Inflammatory macrophage treated with lipopolysaccharide for 4 hours (primary cell): Measurements from ENCODE around the gene NOS1AP.
A peak's percentile ranks its signal among the peaks of the same experiment; 100 is the strongest.
"Not testable (repeated sequence)": the region's sequence is repeated elsewhere in the genome, so short reads cannot be mapped to it uniquely, and the experiment has no call there.

Source experiments
- DNase-seq: peaks from one replicate; pipeline ENCODE4 v3.0.0-alpha.2; 2020

The NOS1AP gene

DNA sequence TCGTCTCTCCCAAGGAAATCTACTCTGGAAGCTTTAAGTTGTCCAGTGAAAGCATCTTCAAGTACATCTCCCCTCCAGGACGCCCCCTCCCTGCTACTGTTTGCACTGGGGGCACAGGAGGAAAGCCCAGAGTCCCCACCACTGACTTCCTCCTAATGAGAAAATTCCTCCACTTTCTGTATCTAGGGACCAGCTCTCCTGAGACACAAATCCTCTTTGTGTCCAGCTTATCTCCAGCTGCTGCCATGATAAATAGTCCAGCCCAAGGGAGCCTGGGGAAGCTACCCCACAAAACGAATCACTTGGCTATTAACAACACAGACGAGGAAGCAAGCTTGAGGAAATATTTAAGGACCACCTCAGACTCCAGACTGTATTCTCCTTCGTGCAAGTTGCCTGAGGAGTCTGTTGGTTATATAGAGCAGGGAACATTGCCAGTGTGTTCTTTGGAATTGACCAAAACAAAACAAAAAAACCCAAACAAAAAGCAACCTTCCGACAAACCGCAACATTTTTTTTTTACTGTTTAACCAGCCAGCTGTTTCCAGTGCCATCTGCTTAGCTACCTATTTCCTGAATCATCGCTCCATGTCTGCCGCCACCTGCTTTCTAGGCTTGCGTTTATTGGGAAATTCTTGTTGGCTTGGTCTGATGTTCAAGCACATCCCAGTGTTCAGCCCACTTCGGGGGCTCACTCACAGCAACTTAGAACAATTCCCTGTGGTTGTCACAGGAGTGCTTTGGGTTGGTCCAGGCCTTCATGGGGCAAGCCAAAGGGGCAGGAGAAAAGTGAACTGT lies 319.7 kb downstream of the NOS1AP start:
- no peak for DNase-seq

- DNase-seq: no peak
These were observed 320.5 kb downstream of the NOS1AP start for GRCh38 chr1:162389971-162390370.

GRCh38 chr1:162390396-162391185 lies 321.1 kb downstream of the NOS1AP start:
- DNase-seq: no peak

GRCh38 chr1:162391790-162392563 lies 322.5 kb downstream of the NOS1AP start:
- DNase-seq: peak; percentile 26

GRCh38 chr1:162396201-162396906 lies 326.9 kb downstream of the NOS1AP start:
- DNase-seq: no peak

- no peak for DNase-seq
These were observed 327.6 kb downstream of the NOS1AP start for GRCh38 chr1:162397039-162397448.

DNA sequence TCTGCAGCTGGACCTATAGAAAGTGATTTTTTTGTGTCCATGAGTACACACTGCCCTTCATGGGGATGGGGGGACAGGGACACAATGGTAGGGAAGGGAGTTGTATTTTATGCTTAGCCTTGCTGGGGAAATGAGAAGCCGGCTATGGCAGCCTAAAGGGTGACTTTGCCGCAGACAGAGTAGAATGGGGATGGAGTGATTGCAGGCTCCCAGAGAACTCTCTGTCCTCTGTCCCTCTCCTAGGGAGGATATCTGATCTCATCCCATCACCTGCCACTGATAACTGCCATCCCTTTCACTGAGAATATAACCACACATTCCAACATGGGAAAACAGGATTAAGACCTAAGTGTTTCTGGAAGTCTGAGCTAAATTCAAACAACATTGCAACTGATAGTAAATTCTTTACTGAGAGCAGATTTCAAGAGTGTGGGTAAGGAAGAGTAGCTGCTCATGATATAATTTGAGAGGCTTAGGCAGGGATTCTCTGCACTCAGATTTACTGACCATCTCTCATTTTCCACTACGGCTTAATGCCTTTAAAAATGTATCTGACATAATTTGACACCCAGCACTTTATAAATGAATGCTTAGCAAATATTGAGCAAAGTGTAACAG lies 328.6 kb downstream of the NOS1AP start:
- no peak for DNase-seq

GRCh38 chr1:162398999-162399580 lies 329.6 kb downstream of the NOS1AP start:
- no peak for DNase-seq

DNA sequence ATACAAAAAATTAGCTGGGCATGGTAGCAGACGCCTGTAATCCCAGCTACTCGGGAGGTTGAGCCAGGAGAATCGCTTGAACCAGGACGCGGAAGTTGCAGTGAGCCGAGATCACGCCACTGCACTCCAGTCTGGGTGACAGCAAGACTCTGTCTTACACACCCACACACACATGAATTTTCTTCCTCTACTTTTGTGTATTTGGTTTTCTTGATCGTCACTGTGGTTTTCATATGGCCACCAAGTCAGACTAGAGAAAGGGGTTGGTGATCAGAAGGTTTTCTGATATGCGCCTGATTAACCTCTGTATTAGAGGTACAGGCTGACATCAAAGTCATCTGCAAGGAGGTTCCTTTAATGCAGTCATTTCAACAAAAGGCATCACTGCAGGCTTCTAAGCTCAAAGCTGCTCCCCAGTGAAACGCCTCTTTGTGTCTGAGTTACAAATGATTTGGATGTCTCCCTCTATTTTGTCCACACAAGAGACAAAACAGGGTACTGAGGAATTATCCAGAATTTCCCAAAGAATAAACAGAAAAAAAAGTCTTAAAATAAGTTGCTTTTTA lies 331.4 kb downstream of the NOS1AP start:
- no peak for DNase-seq

GRCh38 chr1:162404550-162405160 lies 335.2 kb downstream of the NOS1AP start:
- peak; percentile 75 for DNase-seq

DNA sequence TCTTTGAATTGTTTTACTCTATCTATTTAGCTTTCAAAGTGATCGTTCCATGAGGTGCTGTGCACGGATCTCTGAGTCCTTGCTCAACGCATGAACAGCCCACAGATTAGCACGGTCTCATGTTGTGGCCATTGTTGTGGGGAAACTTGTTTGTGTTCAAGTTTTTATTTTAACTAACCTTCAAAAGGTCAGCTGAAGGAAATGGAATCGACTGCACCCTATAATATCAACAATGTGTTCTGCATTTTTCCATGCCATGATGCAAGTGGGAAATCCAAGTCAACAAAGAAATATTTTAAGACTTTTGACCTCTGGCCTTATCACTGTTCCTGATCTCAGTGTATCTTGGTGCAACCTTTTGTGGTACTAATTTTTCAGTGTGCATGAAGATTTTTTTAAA lies 336.3 kb downstream of the NOS1AP start:
- DNase-seq: no peak

DNA sequence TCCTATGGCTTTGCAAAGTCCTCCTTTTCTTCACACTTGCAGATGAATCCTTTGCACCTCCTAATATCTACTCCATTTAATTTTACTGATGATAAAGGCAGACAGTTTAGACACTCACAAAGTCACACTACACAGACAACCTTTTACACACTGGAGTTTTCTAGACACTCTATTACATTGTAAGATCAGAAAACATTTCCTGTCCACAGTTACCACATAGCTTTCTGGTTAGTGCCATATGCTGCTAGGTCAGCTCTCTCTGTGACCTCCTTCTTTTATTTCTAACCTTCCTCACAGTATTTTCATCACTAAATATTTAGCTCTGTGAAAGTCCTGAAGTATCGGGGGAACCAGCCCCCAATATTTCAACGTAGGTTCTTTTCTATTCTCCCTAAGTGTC lies 337.3 kb downstream of the NOS1AP start:
- DNase-seq: no peak

GRCh38 chr1:162407539-162407938 lies 338.0 kb downstream of the NOS1AP start:
- DNase-seq: no peak

DNA sequence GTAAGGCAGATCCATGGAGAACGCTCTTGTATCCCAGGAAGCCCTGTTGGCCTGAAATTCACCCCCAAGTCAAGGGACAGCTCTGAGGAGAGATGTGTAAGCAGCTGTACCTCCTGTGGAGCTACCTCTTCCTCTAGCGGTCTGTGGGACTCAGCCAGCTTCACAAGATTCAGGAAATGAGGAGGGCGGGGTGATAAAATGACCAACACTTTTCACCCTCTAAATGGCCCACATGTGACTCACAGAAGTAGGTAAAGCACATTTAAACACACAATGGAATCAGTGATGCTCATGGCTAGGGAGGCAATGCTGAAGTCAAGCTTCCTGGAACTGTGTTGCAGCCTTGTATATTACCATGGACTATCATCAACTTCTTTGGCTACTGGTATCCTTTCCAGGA lies 342.5 kb downstream of the NOS1AP start, which contains the start of gene SH2D1B:
Gene SH2D1B, minus strand, starts transcription at position 135 of the 400 bp plus-strand sequence. Its CDS starts 120 bp downstream, at position 15.
- DNase-seq: peak; percentile 11

DNA sequence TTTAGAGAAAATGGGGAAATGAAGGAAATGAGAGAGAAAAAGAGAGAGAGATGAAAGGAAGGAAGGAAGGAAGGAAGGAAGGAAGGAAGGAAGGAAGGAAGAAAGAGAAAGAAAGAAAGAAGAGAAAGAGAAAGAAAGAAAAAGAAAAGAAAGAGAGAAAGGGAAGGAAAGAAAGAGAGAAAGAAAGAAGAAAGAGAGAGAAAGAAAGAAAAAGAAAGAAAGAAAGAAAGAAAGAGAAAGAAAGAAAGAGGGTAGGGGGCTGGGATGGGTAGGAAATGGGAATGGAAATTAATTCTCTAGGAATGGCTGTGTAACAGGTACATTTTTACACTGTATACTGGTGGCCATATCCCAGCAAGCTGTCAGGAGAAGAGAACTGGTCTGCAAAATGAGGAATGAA lies 346.7 kb downstream of the NOS1AP start:
- no peak for DNase-seq

DNA sequence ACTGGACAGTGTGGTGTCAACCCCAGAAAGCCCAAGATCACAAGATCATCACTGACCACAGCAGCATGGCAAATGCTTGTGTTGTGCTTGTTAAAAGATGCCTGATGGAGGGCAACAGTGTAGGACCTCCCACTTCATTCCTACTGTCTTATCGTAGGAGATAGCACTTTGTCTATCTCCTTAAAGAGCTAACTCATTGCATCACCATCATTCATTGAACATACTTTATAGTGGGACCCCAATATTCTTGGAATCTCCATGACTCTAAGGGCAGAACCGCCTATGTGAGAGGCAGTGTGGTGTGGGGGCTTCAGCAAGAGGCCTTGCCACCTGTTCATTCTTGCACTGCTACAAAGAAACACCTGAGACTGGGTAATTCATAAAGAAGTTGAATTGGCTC lies 347.4 kb downstream of the NOS1AP start:
- DNase-seq: no peak

DNA sequence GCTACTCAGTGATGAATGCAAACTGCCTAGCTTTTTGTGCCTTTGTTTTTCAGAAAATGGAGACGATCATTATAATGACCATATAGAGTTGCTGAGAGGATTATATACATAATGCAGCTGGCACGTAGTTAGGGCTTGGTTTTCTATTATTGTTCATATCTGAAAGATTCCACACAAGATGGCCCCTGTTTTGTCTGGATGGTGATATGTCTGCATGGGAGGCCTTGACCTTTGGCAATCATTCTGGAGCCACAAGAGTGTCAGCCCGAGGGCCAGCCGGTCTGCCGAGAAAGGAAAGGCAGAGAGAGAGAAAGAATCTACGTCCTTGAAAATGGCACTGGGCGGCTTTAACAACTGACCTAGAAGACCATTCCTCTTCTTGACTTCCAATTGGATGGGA lies 348.2 kb downstream of the NOS1AP start:
- no peak for DNase-seq

DNA sequence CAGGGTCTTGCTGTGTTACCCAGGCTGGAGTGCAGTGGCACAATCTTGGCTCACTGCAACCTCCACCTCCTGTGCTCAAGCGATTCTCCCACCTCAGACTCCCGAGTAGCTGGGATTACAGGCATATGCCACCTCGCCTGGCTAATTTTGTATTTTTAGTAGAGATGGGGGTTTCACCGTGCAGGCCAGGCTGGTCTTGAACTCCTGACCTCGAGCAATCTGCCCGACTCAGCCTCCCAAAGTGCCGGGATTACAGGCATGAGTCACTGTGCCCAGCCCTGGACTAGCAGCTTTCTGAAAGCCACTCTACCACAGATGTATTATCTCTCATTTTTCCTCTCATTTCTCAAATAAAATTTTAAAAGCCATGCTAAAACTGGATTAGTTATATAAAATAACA lies 349.1 kb downstream of the NOS1AP start:
- not testable (repeated sequence) for DNase-seq

GRCh38 chr1:162419450-162419931 lies 350.0 kb downstream of the NOS1AP start:
- DNase-seq: not testable (repeated sequence)
